ENCODE measurements around the gene RBBP4.
"Not testable (repeated sequence)": the region's sequence is repeated elsewhere in the genome, so short reads cannot be mapped to it uniquely, and the experiment has no call there.

RBBP4 gene

DNA sequence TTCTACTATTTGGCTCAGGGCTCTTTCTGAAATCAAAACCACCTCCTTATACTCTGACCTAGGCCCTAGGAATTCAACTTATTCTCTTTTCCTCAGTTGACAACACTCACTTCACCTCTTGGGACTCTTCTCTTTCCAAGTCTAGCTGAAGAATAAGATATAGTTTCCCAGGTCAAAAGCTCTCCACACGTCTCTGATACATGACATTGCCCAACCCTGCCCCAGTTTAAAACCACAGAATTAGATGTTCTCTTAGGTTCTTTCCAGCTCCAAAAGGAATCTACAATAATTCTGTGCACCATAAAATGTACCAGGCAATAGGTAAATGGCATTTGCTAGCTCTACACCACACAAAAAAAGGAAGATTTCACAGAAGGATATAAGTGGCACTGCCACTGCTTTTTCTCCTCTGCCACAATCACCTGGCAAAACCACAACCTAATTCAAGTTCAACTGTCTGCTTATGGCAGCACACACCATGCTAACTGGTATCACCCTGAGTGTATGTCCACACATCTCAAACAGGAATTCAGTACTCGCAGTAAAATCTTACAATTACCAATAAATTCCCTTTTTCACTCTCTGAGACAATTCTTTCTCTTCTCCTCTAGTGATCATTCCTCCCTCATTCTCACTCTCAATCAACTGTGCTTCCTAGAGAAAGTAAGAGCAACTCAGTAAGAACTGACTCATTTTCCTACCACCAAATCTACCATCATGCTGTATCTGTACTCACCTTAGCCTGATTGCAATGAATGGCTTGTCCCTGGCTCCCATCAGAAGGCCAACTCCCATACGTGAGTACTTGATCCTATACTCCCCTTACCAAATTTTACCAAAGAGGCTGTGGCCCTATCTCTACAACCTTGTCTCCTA lies 28.0 kb upstream of the RBBP4 start:
- Histone ChIP-seq H3K4me3 (ENCODE audit: low read depth in 1 of 2, low read length in 1 of 2) (no peak overlapping the region), H3K27me3 (no peaks in the 10 kb centered on the region), H3K27ac (peak overlapping the region; percentile 50), H3K9me3 (no peaks in the 10 kb centered on the region), H3K36me3 (peaks cover 49% of the 10 kb centered on the region), H3K4me1 (ENCODE audit: control insufficient read depth in 1 of 2, insufficient read depth in 1 of 2, low read depth in 1 of 2, low read length in 1 of 2) (no peaks in the 10 kb centered on the region)
- TF ChIP-seq, protein P1, sequence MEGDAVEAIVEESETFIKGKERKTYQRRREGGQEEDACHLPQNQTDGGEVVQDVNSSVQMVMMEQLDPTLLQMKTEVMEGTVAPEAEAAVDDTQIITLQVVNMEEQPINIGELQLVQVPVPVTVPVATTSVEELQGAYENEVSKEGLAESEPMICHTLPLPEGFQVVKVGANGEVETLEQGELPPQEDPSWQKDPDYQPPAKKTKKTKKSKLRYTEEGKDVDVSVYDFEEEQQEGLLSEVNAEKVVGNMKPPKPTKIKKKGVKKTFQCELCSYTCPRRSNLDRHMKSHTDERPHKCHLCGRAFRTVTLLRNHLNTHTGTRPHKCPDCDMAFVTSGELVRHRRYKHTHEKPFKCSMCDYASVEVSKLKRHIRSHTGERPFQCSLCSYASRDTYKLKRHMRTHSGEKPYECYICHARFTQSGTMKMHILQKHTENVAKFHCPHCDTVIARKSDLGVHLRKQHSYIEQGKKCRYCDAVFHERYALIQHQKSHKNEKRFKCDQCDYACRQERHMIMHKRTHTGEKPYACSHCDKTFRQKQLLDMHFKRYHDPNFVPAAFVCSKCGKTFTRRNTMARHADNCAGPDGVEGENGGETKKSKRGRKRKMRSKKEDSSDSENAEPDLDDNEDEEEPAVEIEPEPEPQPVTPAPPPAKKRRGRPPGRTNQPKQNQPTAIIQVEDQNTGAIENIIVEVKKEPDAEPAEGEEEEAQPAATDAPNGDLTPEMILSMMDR (IDR thresholded peaks at IDR 0.05): no peak

DNA sequence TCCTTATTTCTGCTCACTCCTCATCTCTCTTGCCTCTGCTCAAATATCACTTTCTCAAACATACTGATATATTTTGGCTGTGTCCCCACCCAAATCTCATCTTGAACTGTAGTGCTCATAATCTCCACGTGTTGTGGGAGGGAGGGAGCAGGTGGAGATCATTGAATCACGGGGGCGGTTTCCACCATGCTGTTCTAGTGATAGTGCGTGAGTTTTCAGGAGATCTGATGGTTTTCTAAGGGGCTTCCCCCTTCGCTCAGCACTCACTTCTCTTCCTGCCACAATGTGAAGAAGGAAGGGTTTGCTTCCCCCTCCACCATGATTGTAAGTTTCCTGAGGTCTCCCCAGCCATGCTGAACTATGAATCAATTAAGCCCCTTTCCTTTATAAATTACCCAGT lies 27.2 kb upstream of the RBBP4 start:
- TF ChIP-seq, protein P1 (IDR thresholded peaks at IDR 0.05): no peak
- Histone ChIP-seq H3K4me1 (ENCODE audit: control insufficient read depth in 1 of 2, insufficient read depth in 1 of 2, low read depth in 1 of 2, low read length in 1 of 2) (no peaks in the 10 kb centered on the region), H3K9me3 (no peaks in the 10 kb centered on the region), H3K27ac (peak overlapping the region; percentile 50), H3K27me3 (no peaks in the 10 kb centered on the region), H3K4me3 (ENCODE audit: low read depth in 1 of 2, low read length in 1 of 2) (no peak overlapping the region), H3K36me3 (peaks cover 56% of the 10 kb centered on the region)

DNA sequence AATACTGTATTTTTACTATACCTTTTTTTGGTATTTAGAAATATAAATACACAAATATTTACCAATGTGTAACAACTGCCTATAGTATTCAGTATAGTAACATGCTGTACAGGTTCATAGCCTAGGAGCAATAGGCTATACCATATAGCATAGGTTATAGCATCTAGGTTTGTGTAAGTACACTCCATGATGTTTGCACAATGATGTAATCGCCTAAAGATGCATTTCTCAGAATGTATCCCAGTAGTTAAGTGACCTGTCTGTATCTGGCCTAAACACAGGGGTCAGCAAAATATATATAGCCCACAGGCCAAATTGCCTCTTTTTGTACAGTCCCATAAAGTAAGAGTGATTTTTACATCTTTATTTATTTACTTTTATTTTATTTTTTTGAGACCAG lies 24.8 kb upstream of the RBBP4 start:
- no peak overlapping the region for H3K4me3 ChIP-seq (ENCODE audit: low read depth in 1 of 2, low read length in 1 of 2)
- peaks cover 47% of the 10 kb centered on the region for H3K36me3 ChIP-seq
- H3K27me3 ChIP-seq: no peaks in the 10 kb centered on the region
- H3K9me3 ChIP-seq: no peaks in the 10 kb centered on the region
- no peak overlapping the region for H3K27ac ChIP-seq
- TF ChIP-seq, protein P1 (IDR thresholded peaks at IDR 0.05): no peak
- H3K4me1 ChIP-seq (ENCODE audit: control insufficient read depth in 1 of 2, insufficient read depth in 1 of 2, low read depth in 1 of 2, low read length in 1 of 2): no peaks in the 10 kb centered on the region

DNA sequence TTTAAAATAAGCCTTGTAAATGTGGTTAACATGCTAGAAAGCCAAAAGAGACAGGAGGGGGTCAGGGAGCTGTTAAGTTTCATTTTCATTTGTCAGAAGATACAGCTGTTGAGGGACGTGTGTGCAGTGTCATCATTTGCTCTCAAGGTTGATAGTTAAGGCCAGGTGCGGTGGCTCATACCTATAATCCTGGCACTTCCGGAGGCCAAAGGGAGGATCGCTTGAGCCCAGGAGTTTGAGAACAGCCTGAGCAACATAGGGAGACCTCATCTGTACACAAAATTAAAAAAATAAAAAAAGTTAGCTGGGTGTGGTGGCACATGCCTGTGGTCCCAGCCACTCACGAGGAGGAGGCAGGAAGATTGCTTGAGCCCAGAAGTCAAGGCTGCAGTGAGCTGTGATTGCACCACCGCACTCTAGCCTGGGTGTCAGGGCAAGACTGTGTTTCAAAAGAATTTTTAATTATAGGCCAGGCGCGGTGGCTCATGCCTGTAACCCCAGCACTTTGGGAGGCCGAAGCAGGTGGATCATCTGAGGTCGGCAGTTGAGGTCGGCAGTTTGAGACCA lies 23.3 kb upstream of the RBBP4 start:
- Histone ChIP-seq H3K27me3 (no peaks in the 10 kb centered on the region), H3K4me1 (ENCODE audit: control insufficient read depth in 1 of 2, insufficient read depth in 1 of 2, low read depth in 1 of 2, low read length in 1 of 2) (no peaks in the 10 kb centered on the region), H3K9me3 (no peaks in the 10 kb centered on the region), H3K36me3 (peaks cover 51% of the 10 kb centered on the region), H3K27ac (no peak overlapping the region), H3K4me3 (ENCODE audit: low read depth in 1 of 2, low read length in 1 of 2) (no peak overlapping the region)
- TF ChIP-seq, protein P1 (IDR thresholded peaks at IDR 0.05): no peak

DNA sequence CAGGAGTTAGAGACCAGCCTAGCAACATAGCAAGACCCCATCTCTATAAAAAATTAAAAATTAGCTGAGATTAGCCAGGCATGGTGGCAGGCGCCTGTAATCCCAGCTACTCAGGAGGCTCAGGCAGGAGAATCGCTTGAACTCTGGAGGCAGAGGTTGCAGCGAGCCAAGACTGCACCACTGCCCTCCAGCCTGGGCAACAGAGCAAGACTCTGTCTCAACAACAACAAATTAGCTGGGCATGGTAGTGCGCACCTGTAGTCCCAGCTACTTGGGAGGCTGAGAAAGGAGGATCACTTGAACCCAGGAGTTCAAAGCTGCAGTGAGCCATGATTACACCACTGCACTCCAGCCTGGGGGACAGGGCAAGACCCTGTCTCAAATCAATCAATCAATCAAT lies 20.8 kb upstream of the RBBP4 start:
- not testable (repeated sequence) for H3K4me1 ChIP-seq (ENCODE audit: control insufficient read depth in 1 of 2, insufficient read depth in 1 of 2, low read depth in 1 of 2, low read length in 1 of 2); H3K4me3 ChIP-seq (ENCODE audit: low read depth in 1 of 2, low read length in 1 of 2); H3K27me3 ChIP-seq; H3K9me3 ChIP-seq; H3K27ac ChIP-seq
- H3K36me3 ChIP-seq: peaks cover 69% of the 10 kb centered on the region

DNA sequence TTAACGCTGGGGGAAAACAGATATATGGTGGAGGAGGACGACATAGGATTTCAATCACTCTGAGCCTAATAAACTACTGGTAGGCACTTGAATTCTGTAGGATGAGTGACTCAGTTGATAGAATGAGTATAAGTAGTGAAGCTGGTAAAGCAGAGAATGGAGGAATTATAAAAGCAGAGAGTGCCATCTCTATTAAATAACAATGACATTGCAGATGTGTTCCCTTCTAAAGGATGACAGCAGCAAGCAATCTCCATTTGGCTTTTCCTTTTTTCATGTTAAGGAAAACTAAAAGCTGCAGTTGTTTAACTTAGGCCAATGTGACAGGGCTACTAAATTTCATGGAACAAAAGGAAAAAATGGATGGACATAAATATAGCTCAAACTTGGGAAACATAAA lies 18.2 kb upstream of the RBBP4 start:
- Histone ChIP-seq H3K4me3 (ENCODE audit: low read depth in 1 of 2, low read length in 1 of 2) (no peak overlapping the region), H3K36me3 (peaks cover 48% of the 10 kb centered on the region), H3K27ac (no peak overlapping the region), H3K27me3 (no peaks in the 10 kb centered on the region), H3K4me1 (ENCODE audit: control insufficient read depth in 1 of 2, insufficient read depth in 1 of 2, low read depth in 1 of 2, low read length in 1 of 2) (peaks cover 3 to 13% of the 10 kb centered on the region in 2 experiments), H3K9me3 (no peaks in the 10 kb centered on the region)
- TF ChIP-seq, protein P1 (IDR thresholded peaks at IDR 0.05): no peak

All from neutrophil (primary cell).